Measurements from ENCODE around the gene C15orf39.

The C15orf39 gene

DNA sequence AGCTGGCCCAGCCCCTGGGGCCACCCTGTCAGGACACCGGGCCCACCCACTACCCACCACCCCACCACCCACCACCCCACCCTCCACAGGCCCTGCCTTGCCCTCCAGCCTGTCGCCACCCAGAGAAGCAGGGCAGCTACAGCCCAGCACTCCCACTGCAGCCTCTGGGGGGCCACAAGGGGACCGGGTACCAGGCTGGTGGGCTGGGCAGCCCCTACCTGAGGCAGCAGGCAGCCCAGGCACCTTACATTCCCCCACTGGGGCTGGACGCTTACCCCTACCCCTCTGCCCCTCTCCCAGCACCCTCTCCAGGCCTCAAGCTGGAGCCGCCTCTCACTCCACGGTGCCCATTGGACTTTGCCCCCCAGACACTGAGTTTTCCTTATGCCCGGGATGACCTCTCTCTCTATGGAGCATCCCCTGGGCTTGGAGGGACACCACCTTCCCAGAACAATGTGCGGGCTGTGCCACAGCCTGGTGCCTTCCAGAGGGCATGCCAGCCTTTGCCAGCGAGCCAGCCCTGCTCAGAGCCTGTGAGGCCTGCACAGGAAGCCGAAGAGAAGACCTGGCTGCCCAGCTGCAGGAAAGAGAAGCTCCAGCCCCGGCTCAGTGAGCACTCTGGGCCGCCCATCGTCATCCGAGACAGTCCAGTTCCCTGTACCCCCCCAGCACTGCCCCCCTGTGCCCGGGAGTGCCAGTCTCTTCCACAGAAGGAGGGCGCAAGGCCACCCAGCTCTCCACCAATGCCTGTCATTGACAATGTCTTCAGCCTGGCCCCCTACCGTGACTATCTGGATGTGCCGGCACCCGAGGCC lies 5.3 kb downstream of the C15orf39 start:
- no peak overlapping the region for H3K4me2 ChIP-seq (ENCODE audit: low read length)
- H3K36me3 ChIP-seq (ENCODE audit: control insufficient read depth, low read length), result peaks cover 83% of the 10 kb centered on the region
- no peaks in the 10 kb centered on the region; the same call in 1 of the 2 replicates for H3F3A ChIP-seq (ENCODE audit: control insufficient read depth, insufficient read depth)
- peaks cover 97% of the 10 kb centered on the region for H3K79me2 ChIP-seq (ENCODE audit: control insufficient read depth, low read length)
- no peaks in the 10 kb centered on the region for H3K27me3 ChIP-seq (ENCODE audit: control insufficient read depth, low read length)
- no peaks in the 10 kb centered on the region for H3K9me3 ChIP-seq (ENCODE audit: control insufficient read depth, insufficient read depth, low read length)
- TF ChIP-seq CTCF (IDR thresholded peaks at IDR 0.05; ENCODE audit: low read depth, low read length, poor library complexity, severe bottlenecking) (no peak), EZH2phosphoT487 (IDR thresholded peaks at IDR 0.05; ENCODE audit: borderline replicate concordance, low read length) (no peak)
- H3K4me1 ChIP-seq (ENCODE audit: control insufficient read depth, low read length), result peaks cover 22% of the 10 kb centered on the region
- H4K20me1 ChIP-seq (ENCODE audit: control insufficient read depth, insufficient read depth, low read depth, low read length), result peaks cover 56% of the 10 kb centered on the region
- H3K27ac ChIP-seq (ENCODE audit: low read depth, low read length), result no peak overlapping the region
- H3K9me2 ChIP-seq (replicated peaks; ENCODE audit: control insufficient read depth, low read length), result no peaks in the 10 kb centered on the region
- no peak overlapping the region for H3K4me3 ChIP-seq (ENCODE audit: low read length)

DNA sequence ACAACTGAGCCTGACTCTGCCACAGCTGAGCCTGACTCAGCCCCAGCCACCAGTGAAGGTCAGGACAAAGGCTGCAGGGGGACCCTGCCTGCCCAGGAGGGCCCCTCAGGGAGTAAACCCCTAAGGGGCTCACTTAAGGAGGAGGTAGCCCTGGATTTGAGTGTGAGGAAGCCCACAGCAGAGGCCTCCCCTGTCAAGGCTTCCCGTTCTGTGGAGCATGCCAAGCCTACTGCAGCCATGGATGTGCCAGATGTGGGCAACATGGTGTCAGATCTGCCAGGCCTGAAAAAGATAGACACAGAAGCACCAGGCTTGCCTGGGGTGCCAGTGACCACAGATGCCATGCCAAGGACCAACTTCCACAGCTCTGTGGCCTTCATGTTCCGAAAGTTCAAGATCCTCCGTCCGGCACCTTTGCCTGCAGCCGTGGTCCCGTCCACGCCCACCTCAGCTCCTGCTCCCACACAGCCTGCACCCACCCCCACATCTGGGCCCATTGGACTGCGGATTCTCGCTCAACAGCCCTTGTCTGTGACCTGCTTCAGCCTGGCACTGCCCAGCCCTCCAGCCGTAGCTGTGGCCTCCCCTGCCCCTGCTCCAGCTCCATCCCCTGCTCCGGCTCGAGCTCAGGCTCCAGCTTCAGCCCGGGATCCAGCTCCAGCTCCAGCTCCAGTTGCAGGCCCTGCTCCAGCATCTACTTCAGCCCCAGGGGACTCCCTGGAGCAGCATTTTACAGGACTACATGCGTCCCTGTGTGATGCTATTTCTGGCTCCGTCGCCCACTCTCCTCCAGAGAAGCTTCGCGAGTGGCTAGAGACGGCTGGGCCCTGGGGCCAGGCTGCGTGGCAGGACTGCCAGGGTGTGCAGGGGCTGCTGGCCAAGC lies 6.2 kb downstream of the C15orf39 start:
- no peak overlapping the region for H3K27ac ChIP-seq (ENCODE audit: low read depth, low read length)
- no peak overlapping the region for H3K4me3 ChIP-seq (ENCODE audit: low read length)
- no peaks in the 10 kb centered on the region for H3K9me2 ChIP-seq (replicated peaks; ENCODE audit: control insufficient read depth, low read length)
- peaks cover 22% of the 10 kb centered on the region for H3K4me1 ChIP-seq (ENCODE audit: control insufficient read depth, low read length)
- no peak for TF ChIP-seq CTCF (IDR thresholded peaks at IDR 0.05; ENCODE audit: low read depth, low read length, poor library complexity, severe bottlenecking)
- TF ChIP-seq EZH2phosphoT487 (IDR thresholded peaks at IDR 0.05; ENCODE audit: borderline replicate concordance, low read length), result no peak
- peaks cover 91% of the 10 kb centered on the region for H3K79me2 ChIP-seq (ENCODE audit: control insufficient read depth, low read length)
- no peaks in the 10 kb centered on the region; the same call in 1 of the 2 replicates for H3F3A ChIP-seq (ENCODE audit: control insufficient read depth, insufficient read depth)
- H4K20me1 ChIP-seq (ENCODE audit: control insufficient read depth, insufficient read depth, low read depth, low read length), result peaks cover 60% of the 10 kb centered on the region
- no peaks in the 10 kb centered on the region for H3K27me3 ChIP-seq (ENCODE audit: control insufficient read depth, low read length)
- H3K9me3 ChIP-seq (ENCODE audit: control insufficient read depth, insufficient read depth, low read length), result no peaks in the 10 kb centered on the region
- H3K36me3 ChIP-seq (ENCODE audit: control insufficient read depth, low read length), result peaks cover 90% of the 10 kb centered on the region
- no peak overlapping the region for H3K4me2 ChIP-seq (ENCODE audit: low read length)

GRCh38 chr15:75208501-75209288 lies 7.0 kb downstream of the C15orf39 start:
- Histone ChIP-seq H3K4me3 (ENCODE audit: low read length) (no peak overlapping the region), H4K20me1 (ENCODE audit: control insufficient read depth, insufficient read depth, low read depth, low read length) (peaks cover 52% of the 10 kb centered on the region), H3K27ac (ENCODE audit: low read depth, low read length) (no peak overlapping the region), H3K4me1 (ENCODE audit: control insufficient read depth, low read length) (peaks cover 16% of the 10 kb centered on the region), H3K4me2 (ENCODE audit: low read length) (no peak overlapping the region), H3K79me2 (ENCODE audit: control insufficient read depth, low read length) (peaks cover 83% of the 10 kb centered on the region), H3F3A (ENCODE audit: control insufficient read depth, insufficient read depth) (no peaks in the 10 kb centered on the region; the same call in 1 of the 2 replicates), H3K9me3 (ENCODE audit: control insufficient read depth, insufficient read depth, low read length) (no peaks in the 10 kb centered on the region), H3K36me3 (ENCODE audit: control insufficient read depth, low read length) (peaks cover 88% of the 10 kb centered on the region), H3K9me2 (replicated peaks; ENCODE audit: control insufficient read depth, low read length) (no peaks in the 10 kb centered on the region), H3K27me3 (ENCODE audit: control insufficient read depth, low read length) (no peaks in the 10 kb centered on the region)
- TF ChIP-seq CTCF (IDR thresholded peaks at IDR 0.05; ENCODE audit: low read depth, low read length, poor library complexity, severe bottlenecking) (no peak), EZH2phosphoT487 (IDR thresholded peaks at IDR 0.05; ENCODE audit: borderline replicate concordance, low read length) (no peak)

Measured in DOHH2 (cell line).